T-helper 1 cell treated with Interleukin-12 subunit alpha and Interleukin-12 subunit beta and Interleukin-4 antibody, amounts not matched to agents 30 ng/mL and 1 ng/mL, for 36 hours (primary cell): ENCODE results near the gene CBLC. TPM values are rescaled to one million over a fixed set of nuclear protein-coding genes. Genes with fewer than 3 reads are reported as not detected.

ENCODE experiments used
- intact Hi-C: fragments of 100-400 bp; cut with micrococcal nuclease; formaldehyde crosslinking; loops from one replicate; pipeline ENCODE4 v1.15.1; 2024
- total RNA-seq: library from RNA; stranded (reverse); gene quantifications from 2 replicates; pipeline ENCODE4 v1.2.3, GENCODE V29; 2022

CBLC gene
- total RNA-seq, result not detected in 2 replicates

GRCh38 chr19:44777715-44778347, at the start of gene CBLC:
TSS of gene CBLC (plus strand) at chr19:44777890. CDS start at chr19:44777932, 42 bp downstream.
- intact Hi-C loops, result no loop called here

GRCh38 chr19:44728178-44728577, 49.5 kb upstream of the CBLC start:
- intact Hi-C loops, result no loop called here

GRCh38 chr19:44729516-44730033, 48.1 kb upstream of the CBLC start:
- intact Hi-C loops, result no loop called here

- intact Hi-C loops, result no loop called here
Measured at GRCh38 chr19:44731081-44731480, 46.6 kb upstream of the CBLC start.

- intact Hi-C loops, result no loop called here
Measured at GRCh38 chr19:44731622-44732021, 46.1 kb upstream of the CBLC start.

GRCh38 chr19:44732235-44733014, 45.3 kb upstream of the CBLC start:
- intact Hi-C loops, result no loop called here

- intact Hi-C loops, result no loop called here
Measured at GRCh38 chr19:44734357-44734756, 43.3 kb upstream of the CBLC start.

GRCh38 chr19:44735011-44735410, 42.7 kb upstream of the CBLC start:
- intact Hi-C loops, result no loop called here

- intact Hi-C loops, result no loop called here
Measured at GRCh38 chr19:44737238-44738071, 40.2 kb upstream of the CBLC start.

- intact Hi-C loops, result no loop called here
Measured at GRCh38 chr19:44738136-44738535, 39.6 kb upstream of the CBLC start.

GRCh38 chr19:44738603-44739558, 38.8 kb upstream of the CBLC start:
- intact Hi-C loops, result no loop called here

- intact Hi-C loops, result no loop called here
Measured at GRCh38 chr19:44740351-44740824, 37.3 kb upstream of the CBLC start.

- intact Hi-C loops, result no loop called here
Measured at GRCh38 chr19:44741258-44741731, 36.4 kb upstream of the CBLC start.

GRCh38 chr19:44741841-44742329, 35.8 kb upstream of the CBLC start:
- intact Hi-C loops, result no loop called here

GRCh38 chr19:44742330-44743061, 35.2 kb upstream of the CBLC start:
- intact Hi-C loops, result no loop called here

GRCh38 chr19:44744871-44745332, 32.8 kb upstream of the CBLC start:
- intact Hi-C loops, result no loop called here

GRCh38 chr19:44745341-44745831, 32.3 kb upstream of the CBLC start:
- intact Hi-C loops, result no loop called here

- intact Hi-C loops, result no loop called here
Measured at GRCh38 chr19:44745887-44746600, 31.6 kb upstream of the CBLC start.

- intact Hi-C loops, result no loop called here
Measured at GRCh38 chr19:44746616-44746945, 31.1 kb upstream of the CBLC start.
